D341Med (cell line): ENCODE results near the gene PSMD8.
A peak's percentile ranks its signal among the peaks of the same experiment; 100 is the strongest.
"Not testable (repeated sequence)": the region's sequence is repeated elsewhere in the genome, so short reads cannot be mapped to it uniquely, and the experiment has no call there.

Source experiments
- DNase-seq: peaks from one replicate; pipeline ENCODE4 v3.0.0; 2012; ENCODE audit warnings: low spot score

Gene PSMD8

GRCh38 chr19:38387550-38388348, 13.4 kb downstream of the PSMD8 start, which contains the start of gene GGN:
Gene GGN, minus strand, starts transcription at chr19:38388034. Its CDS starts 773 bp downstream, at chr19:38387261.
- DNase-seq: peak; percentile 90

DNA sequence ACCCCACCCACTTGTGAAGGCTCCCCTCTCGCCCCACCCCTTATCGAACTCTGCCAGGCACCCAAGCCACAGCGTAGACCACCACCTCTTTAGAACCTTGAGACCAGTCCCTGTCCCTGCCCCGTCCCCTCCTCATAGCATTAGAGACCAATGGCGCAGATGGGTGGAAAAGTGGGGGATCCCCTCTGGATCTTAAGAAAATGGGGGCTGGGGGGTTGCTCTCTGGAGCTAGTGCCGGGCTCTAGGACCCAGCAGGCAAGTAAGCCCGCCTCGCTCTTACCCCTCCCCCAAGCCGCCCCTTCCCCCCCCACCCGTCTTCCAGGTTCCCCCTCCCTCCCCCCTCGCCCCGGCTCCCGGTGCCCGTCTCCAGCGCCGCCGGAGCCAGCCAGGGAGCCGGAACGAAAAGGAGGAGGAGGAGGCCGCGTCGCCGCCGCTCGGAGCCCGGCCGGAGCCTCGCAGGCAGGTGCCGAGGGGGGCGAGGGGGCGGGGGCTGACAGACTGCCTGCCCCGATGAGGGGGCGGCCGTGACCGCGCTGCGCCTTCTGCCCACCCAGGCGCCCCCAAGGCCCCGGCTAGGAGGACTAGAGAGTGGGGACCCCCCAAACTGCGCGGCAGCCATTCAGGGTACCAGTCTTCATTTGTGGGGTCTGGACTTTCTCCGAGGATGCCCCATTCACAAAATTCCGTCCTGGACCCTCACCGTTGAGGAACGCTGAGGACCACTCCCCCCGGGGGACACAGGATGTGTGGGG, 14.2 kb downstream of the PSMD8 start, which contains the start of gene SPRED3:
TSS of gene SPRED3 (plus strand) at position 349 of the 752 bp plus-strand sequence. CDS start 1,606 bp downstream, outside the sequence.
- DNase-seq: peak; percentile 81

- no peak for DNase-seq
These were observed 14.9 kb downstream of the PSMD8 start for GRCh38 chr19:38389101-38389925.

GRCh38 chr19:38389957-38390924, 15.9 kb downstream of the PSMD8 start:
- no peak for DNase-seq

DNA sequence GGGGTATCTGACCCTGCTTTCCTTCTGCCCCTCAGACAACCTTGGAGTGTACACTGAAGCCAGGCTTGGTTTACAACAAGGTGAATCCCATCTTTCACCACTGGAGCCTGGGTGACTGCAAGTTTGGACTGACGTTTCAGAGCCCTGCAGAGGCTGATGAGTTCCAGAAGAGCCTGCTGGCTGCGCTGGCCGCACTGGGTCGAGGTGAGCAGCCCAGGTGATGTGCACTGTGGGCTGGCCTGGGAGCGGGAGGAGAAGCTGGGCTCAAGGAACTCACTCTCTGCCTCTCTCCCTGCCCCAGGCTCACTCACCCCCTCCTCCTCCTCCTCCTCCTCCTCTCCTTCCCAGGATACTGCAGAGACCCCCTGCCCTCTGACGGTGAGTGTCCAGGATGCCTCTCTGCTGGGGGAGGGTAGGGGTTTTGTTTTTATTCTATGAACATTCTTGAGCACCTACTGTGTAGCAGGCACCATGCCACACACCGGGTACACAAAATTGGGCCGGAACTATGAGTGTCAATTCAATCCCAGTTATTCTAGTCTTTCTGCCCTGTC, 17.6 kb downstream of the PSMD8 start:
- DNase-seq: no peak

- no peak for DNase-seq
These were observed 18.4 kb downstream of the PSMD8 start for GRCh38 chr19:38392707-38393308.

GRCh38 chr19:38394488-38394887, 20.1 kb downstream of the PSMD8 start:
- no peak for DNase-seq

DNA sequence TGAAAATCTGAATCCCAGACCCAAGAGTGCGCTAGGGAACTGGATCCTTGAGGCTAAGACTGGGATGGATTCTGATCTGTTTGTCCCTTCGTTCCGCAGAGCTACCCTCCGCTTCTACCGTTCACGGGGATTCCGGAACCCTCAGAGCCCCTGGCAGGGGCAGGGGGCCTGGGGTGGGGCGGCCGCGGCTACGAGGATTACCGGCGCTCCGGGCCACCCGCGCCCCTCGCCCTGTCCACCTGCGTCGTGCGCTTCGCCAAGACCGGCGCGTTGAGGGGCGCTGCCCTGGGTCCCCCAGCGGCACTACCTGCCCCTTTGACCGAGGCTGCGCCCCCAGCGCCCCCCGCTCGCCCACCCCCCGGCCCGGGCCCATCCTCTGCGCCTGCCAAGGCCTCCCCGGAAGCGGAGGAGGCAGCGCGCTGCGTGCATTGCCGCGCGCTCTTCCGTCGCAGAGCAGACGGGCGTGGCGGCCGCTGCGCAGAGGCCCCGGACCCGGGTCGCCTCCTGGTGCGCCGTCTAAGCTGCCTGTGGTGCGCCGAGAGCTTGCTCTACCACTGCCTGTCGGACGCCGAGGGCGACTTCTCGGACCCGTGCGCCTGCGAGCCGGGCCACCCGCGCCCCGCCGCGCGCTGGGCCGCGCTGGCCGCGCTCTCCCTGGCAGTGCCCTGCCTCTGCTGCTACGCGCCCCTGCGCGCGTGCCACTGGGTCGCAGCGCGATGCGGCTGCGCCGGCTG, 21.2 kb downstream of the PSMD8 start:
- DNase-seq: no peak

DNA sequence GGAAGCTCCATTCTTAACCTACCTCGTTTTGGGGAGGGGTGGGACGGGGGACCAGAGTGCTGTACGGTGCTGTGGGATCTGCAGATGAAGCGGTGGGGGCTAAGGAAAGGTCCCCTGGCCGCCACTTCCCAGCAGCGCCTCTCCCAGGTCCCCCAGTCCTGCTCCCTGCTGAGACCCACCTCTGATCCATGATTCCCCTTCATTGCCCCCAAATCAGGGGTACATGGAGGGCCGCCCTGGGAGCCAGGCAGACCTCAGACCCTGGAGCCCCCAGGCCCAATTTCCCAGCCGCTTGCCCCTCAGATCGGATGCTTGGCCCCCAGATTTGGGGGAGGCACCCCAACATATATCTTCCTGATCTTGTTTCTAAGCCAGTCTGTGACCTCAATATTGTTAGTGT, 24.7 kb downstream of the PSMD8 start:
- DNase-seq: no peak

DNA sequence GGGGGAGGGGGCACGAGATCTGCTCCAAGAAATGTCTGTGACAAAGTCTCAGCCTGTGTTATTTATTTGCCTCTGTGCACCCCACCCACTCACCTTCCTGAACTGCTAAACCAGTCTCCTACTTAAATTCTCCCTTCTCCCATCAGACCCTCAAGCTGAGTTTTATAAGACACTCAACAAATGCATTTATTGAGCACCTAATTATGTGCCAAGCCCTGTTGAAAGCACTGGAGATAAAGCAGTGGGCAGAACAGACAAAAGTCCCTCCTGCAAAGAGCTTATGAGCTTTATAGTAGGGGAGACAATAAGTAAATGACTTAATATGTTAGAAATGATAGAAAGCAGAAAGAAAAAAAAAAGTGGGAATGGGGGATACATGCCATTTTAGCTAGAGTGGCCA, 25.2 kb downstream of the PSMD8 start:
- DNase-seq: no peak

DNA sequence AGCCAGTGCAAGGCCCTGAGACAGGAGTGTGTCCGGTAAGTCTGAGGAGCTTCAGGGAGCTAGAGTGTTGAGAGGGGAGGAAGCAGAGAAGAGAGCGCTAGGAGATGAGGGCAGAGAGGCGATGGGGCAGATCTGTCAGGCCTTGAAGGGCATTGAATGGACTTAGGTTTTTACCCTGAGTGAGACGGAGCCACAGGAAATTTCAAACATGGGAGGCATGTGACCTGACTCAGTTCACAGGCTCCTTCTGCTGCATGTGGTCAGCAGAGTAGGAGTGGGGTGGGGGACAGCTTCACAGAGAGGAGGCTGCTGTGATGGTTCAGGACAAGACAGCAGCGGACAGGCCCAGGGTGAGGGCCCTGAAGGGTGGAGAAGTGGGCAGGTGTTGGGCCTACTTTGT, 26.0 kb downstream of the PSMD8 start:
- no peak for DNase-seq

GRCh38 chr19:38401148-38401547, 26.8 kb downstream of the PSMD8 start:
- DNase-seq: no peak

GRCh38 chr19:38402623-38402966, 28.2 kb downstream of the PSMD8 start:
- DNase-seq: no peak

- peak; percentile 100 for DNase-seq
These were observed 28.8 kb downstream of the PSMD8 start, which contains the start of gene FAM98C for GRCh38 chr19:38402967-38403674. Gene FAM98C, plus strand, starts transcription at chr19:38403093. Its CDS starts 61 bp downstream, at chr19:38403154.

GRCh38 chr19:38404858-38405257, 30.5 kb downstream of the PSMD8 start:
- DNase-seq: no peak

- DNase-seq: no peak
These were observed 30.9 kb downstream of the PSMD8 start for GRCh38 chr19:38405276-38405675.

- DNase-seq: no peak
These were observed 35.3 kb downstream of the PSMD8 start for GRCh38 chr19:38409631-38410133.

GRCh38 chr19:38410407-38410806, 36.0 kb downstream of the PSMD8 start:
- DNase-seq: not testable (repeated sequence)
